ENCODE data around the gene LRCH4.

The LRCH4 gene

GRCh38 chr7:100609958-100610357 is 24.0 kb upstream of the LRCH4 start:
- Histone ChIP-seq H3K4me2 (ENCODE audit: low read length) (no peak overlapping the region), H3K36me3 (ENCODE audit: control insufficient read depth, low read length) (no peaks in the 10 kb centered on the region), H3K27ac (ENCODE audit: low read depth, low read length) (no peak overlapping the region), H3K4me3 (ENCODE audit: low read length) (no peak overlapping the region), H3K9me3 (ENCODE audit: control insufficient read depth, insufficient read depth, low read length) (no peaks in the 10 kb centered on the region), H4K20me1 (ENCODE audit: control insufficient read depth, insufficient read depth, low read depth, low read length) (no peaks in the 10 kb centered on the region), H3K79me2 (ENCODE audit: control insufficient read depth, low read length) (no peaks in the 10 kb centered on the region), H3K27me3 (ENCODE audit: control insufficient read depth, low read length) (peaks cover 33% of the 10 kb centered on the region), H3K9me2 (replicated peaks; ENCODE audit: control insufficient read depth, low read length) (no peaks in the 10 kb centered on the region), H3F3A (ENCODE audit: control insufficient read depth, insufficient read depth) (peaks cover 6% of the 10 kb centered on the region), H3K4me1 (ENCODE audit: control insufficient read depth, low read length) (peaks cover 19% of the 10 kb centered on the region)
- TF ChIP-seq CTCF (IDR thresholded peaks at IDR 0.05; ENCODE audit: low read depth, low read length, poor library complexity, severe bottlenecking) (no peak), EZH2phosphoT487 (IDR thresholded peaks at IDR 0.05; ENCODE audit: borderline replicate concordance, low read length) (no peak)

- Histone ChIP-seq H3K4me1 (ENCODE audit: control insufficient read depth, low read length) (peaks cover 22% of the 10 kb centered on the region), H3K9me2 (replicated peaks; ENCODE audit: control insufficient read depth, low read length) (no peaks in the 10 kb centered on the region), H3K36me3 (ENCODE audit: control insufficient read depth, low read length) (no peaks in the 10 kb centered on the region), H3K9me3 (ENCODE audit: control insufficient read depth, insufficient read depth, low read length) (no peaks in the 10 kb centered on the region), H3F3A (ENCODE audit: control insufficient read depth, insufficient read depth) (peaks cover 6% of the 10 kb centered on the region), H3K4me2 (ENCODE audit: low read length) (no peak overlapping the region), H3K27me3 (ENCODE audit: control insufficient read depth, low read length) (peaks cover 30% of the 10 kb centered on the region), H3K4me3 (ENCODE audit: low read length) (no peak overlapping the region), H3K27ac (ENCODE audit: low read depth, low read length) (no peak overlapping the region), H3K79me2 (ENCODE audit: control insufficient read depth, low read length) (no peaks in the 10 kb centered on the region), H4K20me1 (ENCODE audit: control insufficient read depth, insufficient read depth, low read depth, low read length) (no peaks in the 10 kb centered on the region)
- TF ChIP-seq EZH2phosphoT487 (IDR thresholded peaks at IDR 0.05; ENCODE audit: borderline replicate concordance, low read length) (no peak), CTCF (IDR thresholded peaks at IDR 0.05; ENCODE audit: low read depth, low read length, poor library complexity, severe bottlenecking) (no peak)
Observed at GRCh38 chr7:100607111-100607510, 21.2 kb upstream of the LRCH4 start.

GRCh38 chr7:100606313-100606712 is 20.4 kb upstream of the LRCH4 start:
- Histone ChIP-seq H3K36me3 (ENCODE audit: control insufficient read depth, low read length) (no peaks in the 10 kb centered on the region), H3K4me1 (ENCODE audit: control insufficient read depth, low read length) (peaks cover 21% of the 10 kb centered on the region), H3K4me2 (ENCODE audit: low read length) (no peak overlapping the region)

More at GRCh38 chr7:100606313-100606712, 20.4 kb upstream of the LRCH4 start:
- H3K27ac ChIP-seq (ENCODE audit: low read depth, low read length): no peak overlapping the region
- peaks cover 6% of the 10 kb centered on the region for H3F3A ChIP-seq (ENCODE audit: control insufficient read depth, insufficient read depth)
- no peaks in the 10 kb centered on the region for H3K79me2 ChIP-seq (ENCODE audit: control insufficient read depth, low read length)
- TF ChIP-seq CTCF (IDR thresholded peaks at IDR 0.05; ENCODE audit: low read depth, low read length, poor library complexity, severe bottlenecking): no peak
- no peak for TF ChIP-seq EZH2phosphoT487 (IDR thresholded peaks at IDR 0.05; ENCODE audit: borderline replicate concordance, low read length)
- no peak overlapping the region for H3K4me3 ChIP-seq (ENCODE audit: low read length)
- H3K9me2 ChIP-seq (replicated peaks; ENCODE audit: control insufficient read depth, low read length): no peaks in the 10 kb centered on the region
- no peaks in the 10 kb centered on the region for H3K9me3 ChIP-seq (ENCODE audit: control insufficient read depth, insufficient read depth, low read length)
- H3K27me3 ChIP-seq (ENCODE audit: control insufficient read depth, low read length): peaks cover 31% of the 10 kb centered on the region
- H4K20me1 ChIP-seq (ENCODE audit: control insufficient read depth, insufficient read depth, low read depth, low read length): no peaks in the 10 kb centered on the region
